ENCODE results near the gene ELOVL5.

GRCh38 chr6:53373638-53374037 is 24.9 kb upstream of the ELOVL5 start:
- TF ChIP-seq POLR2A (IDR thresholded peaks at IDR 0.05) (no peak), CTCF (IDR thresholded peaks at IDR 0.05 in 8 of 11, conservative IDR thresholded peaks at IDR 0.05 in 3 of 11) (no peak)

All from spleen (tissue), 7 donors.